Measurements from ENCODE around the gene PLA2G15. TPM values are rescaled to one million over a fixed set of nuclear protein-coding genes. Genes with fewer than 3 reads are reported as not detected.

PLA2G15 gene
- total RNA-seq, 2 donors from 2014 or later, result 15.7 to 39.5 TPM

DNA sequence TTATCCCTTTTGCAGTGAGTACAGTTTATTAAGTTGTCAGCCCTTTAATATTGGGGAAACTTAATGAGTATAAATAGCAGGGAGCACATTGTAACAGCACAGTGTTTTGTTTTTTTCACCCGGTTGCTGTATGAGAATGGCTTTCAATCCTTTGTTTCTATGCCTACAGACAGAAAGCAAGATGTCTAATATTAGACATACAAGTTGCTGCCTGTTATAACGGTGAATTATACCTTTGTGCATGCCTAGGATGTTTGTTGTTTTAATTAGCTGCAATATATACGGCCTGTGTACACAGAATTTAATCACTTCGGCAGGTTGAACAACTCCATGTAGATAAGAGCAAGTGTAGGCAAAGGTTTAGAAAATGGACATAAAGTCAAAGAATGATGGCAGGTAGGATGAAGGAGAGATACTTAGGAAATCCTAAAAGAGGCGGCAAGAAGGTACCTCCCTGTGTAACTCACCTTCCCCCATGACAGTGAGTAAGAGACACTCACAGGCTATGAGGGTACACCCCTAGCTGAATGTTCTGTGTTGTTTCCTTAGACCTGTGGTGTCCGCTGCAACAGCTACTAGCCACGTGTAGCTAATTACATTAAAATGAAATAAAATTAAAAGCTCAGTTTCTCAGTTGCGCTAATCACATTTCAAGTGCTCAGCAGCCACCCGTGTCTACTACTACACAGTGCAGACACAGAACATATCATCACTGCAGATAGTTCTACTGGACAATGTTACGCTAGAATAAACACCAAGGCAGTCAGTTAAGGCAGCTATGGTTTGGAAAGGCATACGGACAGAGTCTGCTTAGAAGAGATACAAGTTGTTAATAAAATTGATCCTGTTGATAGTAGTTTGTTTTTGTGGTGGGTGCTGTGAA is 54.6 kb downstream of the PLA2G15 start:
- TF ChIP-seq POLR2A (IDR thresholded peaks at IDR 0.05), result peak; percentile 10
- TF ChIP-seq POLR2AphosphoS5 (IDR thresholded peaks at IDR 0.05), result no peak
- TF ChIP-seq, protein P1, sequence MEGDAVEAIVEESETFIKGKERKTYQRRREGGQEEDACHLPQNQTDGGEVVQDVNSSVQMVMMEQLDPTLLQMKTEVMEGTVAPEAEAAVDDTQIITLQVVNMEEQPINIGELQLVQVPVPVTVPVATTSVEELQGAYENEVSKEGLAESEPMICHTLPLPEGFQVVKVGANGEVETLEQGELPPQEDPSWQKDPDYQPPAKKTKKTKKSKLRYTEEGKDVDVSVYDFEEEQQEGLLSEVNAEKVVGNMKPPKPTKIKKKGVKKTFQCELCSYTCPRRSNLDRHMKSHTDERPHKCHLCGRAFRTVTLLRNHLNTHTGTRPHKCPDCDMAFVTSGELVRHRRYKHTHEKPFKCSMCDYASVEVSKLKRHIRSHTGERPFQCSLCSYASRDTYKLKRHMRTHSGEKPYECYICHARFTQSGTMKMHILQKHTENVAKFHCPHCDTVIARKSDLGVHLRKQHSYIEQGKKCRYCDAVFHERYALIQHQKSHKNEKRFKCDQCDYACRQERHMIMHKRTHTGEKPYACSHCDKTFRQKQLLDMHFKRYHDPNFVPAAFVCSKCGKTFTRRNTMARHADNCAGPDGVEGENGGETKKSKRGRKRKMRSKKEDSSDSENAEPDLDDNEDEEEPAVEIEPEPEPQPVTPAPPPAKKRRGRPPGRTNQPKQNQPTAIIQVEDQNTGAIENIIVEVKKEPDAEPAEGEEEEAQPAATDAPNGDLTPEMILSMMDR (IDR thresholded peaks at IDR 0.05), result no peak
- peak overlapping the region in 1 of 2 donors; percentile 42 for H3K27ac ChIP-seq
- no peaks in the 10 kb centered on the region for H3K4me1 ChIP-seq (replicated peaks)
- DNase-seq (ENCODE audit: low spot score), result no peak
- H3K4me3 ChIP-seq, result no peak overlapping the region
- no peaks in the 10 kb centered on the region for H3K9me3 ChIP-seq
- peaks cover 0 to 7% of the 10 kb centered on the region in 2 donors for H3K36me3 ChIP-seq
- intact Hi-C loops (cut with DNase I), result no loop called here
- no peaks in the 10 kb centered on the region for H3K27me3 ChIP-seq (replicated peaks; ENCODE audit: insufficient read depth)
- WGBS, result 49% methylated on average over 11 of the region's 11 CpGs

DNA sequence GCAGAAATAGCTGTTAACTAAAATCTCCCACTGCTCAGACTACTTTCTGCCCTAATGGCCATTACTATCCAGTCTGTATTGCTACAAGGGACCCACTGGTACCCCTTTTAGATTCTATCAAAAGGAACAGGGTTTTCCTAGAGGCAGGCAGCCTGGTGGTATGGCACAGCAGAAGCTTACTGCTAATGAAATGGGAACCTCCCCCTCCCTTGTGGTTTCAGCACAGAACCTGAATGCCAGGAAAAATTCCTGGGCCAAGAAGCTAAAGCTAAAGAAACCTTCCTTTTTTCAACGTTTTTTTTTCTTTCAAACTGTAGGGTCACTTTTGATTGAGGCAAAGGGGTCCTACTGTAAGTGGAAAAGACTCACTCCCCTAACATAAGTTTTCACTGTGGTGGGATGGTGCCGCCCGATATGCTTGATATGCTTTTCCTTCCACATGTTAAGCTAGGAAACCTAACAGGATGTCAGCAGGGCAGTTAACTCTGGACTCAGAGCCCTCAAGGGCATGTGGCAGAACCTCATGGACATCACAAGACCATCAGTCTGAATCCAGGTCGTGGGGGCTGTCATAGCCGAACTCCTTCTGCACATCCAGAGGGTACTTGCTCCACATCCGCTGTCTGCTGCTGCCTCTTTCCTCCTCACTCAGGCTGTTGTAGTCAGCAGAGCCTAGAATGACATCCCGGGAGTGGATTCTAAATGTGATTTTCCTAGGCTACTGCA is 55.7 kb downstream of the PLA2G15 start:
- peaks cover 0 to 7% of the 10 kb centered on the region in 2 donors for H3K36me3 ChIP-seq
- WGBS, result 84% methylated on average over 7 of the region's 7 CpGs
- intact Hi-C loops (cut with DNase I), result no loop called here

DNA sequence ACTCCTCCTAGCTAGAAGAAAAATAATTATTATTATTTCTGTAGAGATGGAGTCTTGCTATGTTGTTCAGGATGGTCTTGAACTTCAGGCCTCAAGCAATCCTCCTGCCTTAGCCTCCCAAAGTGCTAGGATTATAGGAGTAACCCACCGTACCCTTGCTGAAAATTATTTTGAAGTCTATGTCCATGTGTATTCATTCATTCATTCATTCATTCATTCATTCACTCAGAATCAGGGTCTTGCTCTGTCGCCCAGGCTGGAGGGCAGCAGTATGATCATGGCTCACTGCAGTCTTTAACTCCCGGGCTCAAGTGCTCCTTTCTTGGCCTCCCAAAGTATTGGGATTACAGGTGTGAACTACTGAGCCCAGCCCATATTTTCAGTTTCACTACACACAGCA is 61.5 kb downstream of the PLA2G15 start:
- Histone ChIP-seq H3K36me3 (peaks cover 0 to 6% of the 10 kb centered on the region in 2 donors), H3K27me3 (replicated peaks; ENCODE audit: insufficient read depth) (no peaks in the 10 kb centered on the region), H3K27ac (no peak overlapping the region), H3K4me3 (no peak overlapping the region), H3K4me1 (replicated peaks) (peaks cover 8% of the 10 kb centered on the region), H3K9me3 (no peaks in the 10 kb centered on the region)
- DNase-seq (ENCODE audit: low spot score), result no peak
- intact Hi-C loops (cut with DNase I), result no loop called here
- 96% methylated on average over 3 of the region's 3 CpGs for WGBS
- TF ChIP-seq, protein P1 (IDR thresholded peaks at IDR 0.05), result no peak
- TF ChIP-seq POLR2A (IDR thresholded peaks at IDR 0.05) (no peak), POLR2AphosphoS5 (IDR thresholded peaks at IDR 0.05) (no peak)

More for the DNA sequence above, 55.7 kb downstream of the PLA2G15 start:
- Histone ChIP-seq H3K9me3 (no peaks in the 10 kb centered on the region), H3K27ac (no peak overlapping the region), H3K27me3 (replicated peaks; ENCODE audit: insufficient read depth) (no peaks in the 10 kb centered on the region), H3K4me3 (no peak overlapping the region), H3K4me1 (replicated peaks) (no peaks in the 10 kb centered on the region)
- no peak for DNase-seq (ENCODE audit: low spot score)
- TF ChIP-seq POLR2A (IDR thresholded peaks at IDR 0.05) (no peak), POLR2AphosphoS5 (IDR thresholded peaks at IDR 0.05) (no peak)
- TF ChIP-seq, protein P1 (IDR thresholded peaks at IDR 0.05), result no peak

DNA sequence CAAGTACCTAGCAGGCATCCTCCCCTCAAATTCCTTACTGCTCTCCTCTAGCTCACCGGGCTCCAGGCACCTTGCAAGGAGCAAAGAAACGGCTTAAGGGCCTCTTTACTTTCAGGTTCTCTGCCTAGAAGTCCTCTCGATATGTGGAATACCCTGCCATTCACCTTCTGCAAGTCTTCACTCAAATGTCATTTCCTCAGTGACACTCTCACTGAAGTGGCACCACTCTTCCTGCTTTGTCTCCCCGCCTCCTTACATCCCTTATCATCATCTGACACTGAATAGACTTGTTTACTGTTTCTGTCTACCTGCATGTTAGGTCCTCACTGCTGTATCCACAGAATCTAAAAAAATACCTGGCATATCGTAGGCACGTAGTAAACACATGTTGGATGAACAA is 64.6 kb downstream of the PLA2G15 start:
- Histone ChIP-seq H3K27ac (peak overlapping the region; percentile 70 to 72), H3K36me3 (no peaks in the 10 kb centered on the region), H3K9me3 (no peaks in the 10 kb centered on the region), H3K4me3 (peak overlapping the region; percentile 65 to 76), H3K27me3 (replicated peaks; ENCODE audit: insufficient read depth) (no peaks in the 10 kb centered on the region), H3K4me1 (replicated peaks) (peaks cover 8% of the 10 kb centered on the region)
- TF ChIP-seq POLR2A (IDR thresholded peaks at IDR 0.05), result no peak
- no peak for TF ChIP-seq POLR2AphosphoS5 (IDR thresholded peaks at IDR 0.05)
- TF ChIP-seq, protein P1 (IDR thresholded peaks at IDR 0.05), result no peak
- WGBS, result 40% methylated on average over 6 of the region's 6 CpGs
- intact Hi-C loops (cut with DNase I), result loop anchor here (5.0 kb wide), 1 partner anchor 47 kb away; the partner anchor contains the start of gene SLC7A6
- no peak for DNase-seq (ENCODE audit: low spot score)
